Bronchial epithelial cell (primary cell): ENCODE results near the gene NLK. TPM values are rescaled to one million over a fixed set of nuclear protein-coding genes. Genes with fewer than 3 reads are reported as not detected.
"Not testable (repeated sequence)": the region's sequence is repeated elsewhere in the genome, so short reads cannot be mapped to it uniquely, and the experiment has no call there.

Experiments
- DNase-seq: peaks from one replicate; pipeline ENCODE4 v3.0.0-alpha.2; 2010; ENCODE audit warnings: low read depth
- FAIRE-seq: peaks from 2 replicates; lab custom pipeline; 2011; peaks lifted over from hg19 to GRCh38; lab: Jason Lieb, UNC
- H3K27me3 ChIP-seq: 2 replicates; pipeline ENCODE4 v1.5.1; 2011; ENCODE audit warnings: low read length; ENCODE audit not compliant: control insufficient read depth, insufficient read depth
- H3K36me3 ChIP-seq: 2 replicates; pipeline ENCODE4 v1.5.1; 2011; ENCODE audit warnings: low read length; ENCODE audit not compliant: control insufficient read depth, insufficient read depth
- H3K4me3 ChIP-seq: 2 replicates; pipeline ENCODE4 v1.5.1; 2011; ENCODE audit warnings: mild to moderate bottlenecking, low read depth, low read length, control low read depth
- total RNA-seq: library from RNA; depleted of rRNA; stranded (reverse); fragments of >200 nt; gene quantifications from 2 replicates; pipeline ENCODE4 v1.2.1, GENCODE V29; 2014
- TF ChIP-seq, protein P1 (sequence below): IDR thresholded peaks from 2 replicates; pipeline ENCODE4 v1.5.1; 2011; ENCODE audit warnings: mild to moderate bottlenecking, moderate library complexity, low read length, control low read depth, inconsistent platforms; ENCODE audit not compliant: insufficient read depth, severe bottlenecking

NLK gene
- total RNA-seq, 1 donor from 2014 or later = 11.3 TPM

- FAIRE-seq = no peak
- TF ChIP-seq, protein P1, sequence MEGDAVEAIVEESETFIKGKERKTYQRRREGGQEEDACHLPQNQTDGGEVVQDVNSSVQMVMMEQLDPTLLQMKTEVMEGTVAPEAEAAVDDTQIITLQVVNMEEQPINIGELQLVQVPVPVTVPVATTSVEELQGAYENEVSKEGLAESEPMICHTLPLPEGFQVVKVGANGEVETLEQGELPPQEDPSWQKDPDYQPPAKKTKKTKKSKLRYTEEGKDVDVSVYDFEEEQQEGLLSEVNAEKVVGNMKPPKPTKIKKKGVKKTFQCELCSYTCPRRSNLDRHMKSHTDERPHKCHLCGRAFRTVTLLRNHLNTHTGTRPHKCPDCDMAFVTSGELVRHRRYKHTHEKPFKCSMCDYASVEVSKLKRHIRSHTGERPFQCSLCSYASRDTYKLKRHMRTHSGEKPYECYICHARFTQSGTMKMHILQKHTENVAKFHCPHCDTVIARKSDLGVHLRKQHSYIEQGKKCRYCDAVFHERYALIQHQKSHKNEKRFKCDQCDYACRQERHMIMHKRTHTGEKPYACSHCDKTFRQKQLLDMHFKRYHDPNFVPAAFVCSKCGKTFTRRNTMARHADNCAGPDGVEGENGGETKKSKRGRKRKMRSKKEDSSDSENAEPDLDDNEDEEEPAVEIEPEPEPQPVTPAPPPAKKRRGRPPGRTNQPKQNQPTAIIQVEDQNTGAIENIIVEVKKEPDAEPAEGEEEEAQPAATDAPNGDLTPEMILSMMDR = no peak
These were observed 101.5 kb downstream of the NLK start for GRCh38 chr17:28144019-28144418.

DNA sequence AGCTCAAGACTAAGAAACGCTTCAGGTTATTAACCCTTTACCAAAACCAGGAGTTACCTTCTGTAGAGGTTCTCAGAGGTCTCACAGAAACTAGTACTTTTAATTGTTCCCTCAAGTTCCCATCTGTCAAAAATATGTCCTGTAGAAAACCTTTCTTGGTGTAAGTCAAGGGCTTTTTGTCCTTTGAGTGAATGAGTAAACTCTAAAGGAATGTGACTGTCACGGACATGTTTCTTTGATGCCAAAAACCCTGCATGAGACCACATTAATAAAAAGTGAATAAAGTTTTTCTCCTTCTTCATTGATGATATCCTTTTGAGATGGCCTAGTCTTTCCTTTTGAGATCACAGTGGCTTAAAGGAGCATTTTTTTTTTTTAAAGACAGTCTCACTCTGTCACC, 102.9 kb downstream of the NLK start:
- FAIRE-seq = no peak
- Histone ChIP-seq H3K36me3 (no peaks in the 10 kb centered on the region), H3K27me3 (no peaks in the 10 kb centered on the region), H3K4me3 (no peak overlapping the region)
- TF ChIP-seq, protein P1 = no peak
- DNase-seq = no peak

More at GRCh38 chr17:28144019-28144418, 101.5 kb downstream of the NLK start:
- Histone ChIP-seq H3K36me3 (no peaks in the 10 kb centered on the region), H3K4me3 (no peak overlapping the region), H3K27me3 (no peaks in the 10 kb centered on the region)
- no peak for DNase-seq

GRCh38 chr17:28147017-28147416, 104.5 kb downstream of the NLK start:
- no peaks in the 10 kb centered on the region for H3K36me3 ChIP-seq
- FAIRE-seq (no peak), DNase-seq (no peak)
- no peaks in the 10 kb centered on the region for H3K27me3 ChIP-seq
- H3K4me3 ChIP-seq = no peak overlapping the region
- TF ChIP-seq, protein P1 = no peak

GRCh38 chr17:28151001-28151400, 108.5 kb downstream of the NLK start:
- TF ChIP-seq, protein P1 = no peak
- no peak for DNase-seq
- no peaks in the 10 kb centered on the region for H3K27me3 ChIP-seq
- no peak for FAIRE-seq
- H3K4me3 ChIP-seq = no peak overlapping the region
- H3K36me3 ChIP-seq = no peaks in the 10 kb centered on the region

GRCh38 chr17:28154214-28154613, 111.7 kb downstream of the NLK start:
- no peak for FAIRE-seq
- no peak overlapping the region for H3K4me3 ChIP-seq
- TF ChIP-seq, protein P1 = no peak
- DNase-seq = no peak
- H3K36me3 ChIP-seq = no peaks in the 10 kb centered on the region
- H3K27me3 ChIP-seq = no peaks in the 10 kb centered on the region

DNA sequence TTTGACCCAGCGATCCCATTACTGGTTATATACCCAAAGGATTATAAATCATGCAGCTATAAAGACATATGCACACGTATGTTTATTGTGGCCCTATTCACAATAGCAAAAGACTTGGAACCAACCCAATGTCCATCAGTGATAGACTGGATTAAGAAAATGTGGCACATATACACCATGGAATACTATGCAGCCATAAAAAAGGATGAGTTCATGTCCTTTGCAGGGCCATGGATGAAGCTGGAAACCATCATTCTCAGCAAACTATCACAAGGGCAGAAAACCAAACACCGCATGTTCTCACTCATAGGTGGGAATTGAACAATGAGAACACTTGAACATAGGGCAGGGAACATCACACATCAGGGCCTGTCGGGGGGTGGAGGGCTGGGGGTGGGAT, 112.9 kb downstream of the NLK start:
- not testable (repeated sequence) for H3K36me3 ChIP-seq, H3K27me3 ChIP-seq, H3K4me3 ChIP-seq, DNase-seq, FAIRE-seq
